K562 (cell line): ENCODE results near the gene E2F3. TPM values are rescaled to one million over a fixed set of nuclear protein-coding genes. Genes with fewer than 3 reads are reported as not detected.

Source experiments
- ILF3 ChIP-seq: fragments of 450-650 bp; IDR thresholded peaks from 2 replicates; pipeline ENCODE4 v1.6.1; 2018; ENCODE audit warnings: antibody characterized with exemption, mild to moderate bottlenecking, moderate library complexity, borderline replicate concordance
- JUND ChIP-seq, 2 experiments: IDR thresholded peaks; 2 replicates in 1 of 2; 3 replicates in 1 of 2; pipeline ENCODE4 v1.6.1; 2011; ENCODE audit warnings: borderline replicate concordance in 2 of 2, low read depth in 2 of 2, low read length in 2 of 2, improper control_type of control experiment in 1 of 2, missing biosample characterization in 1 of 2, missing genetic modification characterization in 1 of 2, missing genetic modification reagents in 1 of 2
- KAT7 ChIP-seq: sonication (generic); formaldehyde crosslinking; IDR thresholded peaks from 2 replicates; pipeline ENCODE4 v1.8.0; 2022; ENCODE audit warnings: missing genetic modification reagents, mild to moderate bottlenecking, borderline replicate concordance
- MAFK ChIP-seq: IDR thresholded peaks from 2 replicates; pipeline ENCODE4 v1.6.1; 2011; ENCODE audit warnings: low read length, improper control_type of control experiment
- NFXL1 ChIP-seq: fragments of 450-650 bp; formaldehyde crosslinking; IDR thresholded peaks from 2 replicates; pipeline ENCODE4 v1.4.0; 2021; ENCODE audit warnings: mild to moderate bottlenecking
- SIN3A ChIP-seq, 2 experiments: fragments of 150-350 bp in 1 of 2; IDR thresholded peaks; 2 replicates each; pipeline ENCODE4 v1.6.1; 2011 to 2016; ENCODE audit warnings: borderline replicate concordance in 2 of 2, low read depth in 2 of 2, low read length in 2 of 2, mild to moderate bottlenecking in 2 of 2, moderate library complexity in 2 of 2; ENCODE audit not compliant: control insufficient read depth in 1 of 2
- U2AF1 ChIP-seq: fragments of 200-400 bp; formaldehyde crosslinking; optimal IDR thresholded peaks from 2 replicates; pipeline ENCODE3; 2017; ENCODE audit warnings: mild to moderate bottlenecking, low read depth, low read length, moderate library complexity
- ZC3H4 ChIP-seq: sonication (generic); formaldehyde crosslinking; IDR thresholded peaks from 2 replicates; pipeline ENCODE4 v1.9.0; 2021; ENCODE audit warnings: missing genetic modification reagents, borderline replicate concordance
- ZFX ChIP-seq: sonication (generic); formaldehyde crosslinking; IDR thresholded peaks from 2 replicates; pipeline ENCODE4 v1.8.0; 2022; ENCODE audit warnings: mild to moderate bottlenecking, missing genetic modification reagents, moderate library complexity
- ZNF24 ChIP-seq: fragments of 450-650 bp; IDR thresholded peaks from 2 replicates; pipeline ENCODE4 v1.6.1; 2016
- ZNF57 ChIP-seq: fragments of 450-650 bp; formaldehyde crosslinking; IDR thresholded peaks from 2 replicates; pipeline ENCODE4 v1.4.0; 2020; ENCODE audit warnings: mild to moderate bottlenecking, moderate library complexity
- polyA plus RNA-seq, 8 experiments: library from polyadenylated mRNA; depleted of rRNA in 4 of 8; stranded (reverse) in 5 of 8; unstranded in 3 of 8; fragments of >200 nt; fragmentation: Nextera tagmentation in 2 of 8; fragmentation: Illumina TruSeq in 1 of 8; extraction: Ambion mirVana in 2 of 8; extraction: Trizol in 1 of 8; gene quantifications; 2 replicates each; pipeline versions ENCODE4 v1.2.1 to v1.2.3, GENCODE V29; 2011 to 2014; ENCODE audit warnings: inconsistent platforms in 1 of 8, missing spikeins in 1 of 8
- total RNA-seq, 7 experiments: library from RNA; depleted of rRNA in 6 of 7; stranded (reverse); fragments of >200 nt in 6 of 7; fragmentation: Illumina TruSeq in 2 of 7; extraction: Trizol in 2 of 7; gene quantifications; 2 replicates each; pipeline versions ENCODE4 v1.2.1 to v1.2.3, GENCODE V29; 2011 to 2021; ENCODE audit warnings: low replicate concordance in 1 of 7
- TF ChIP-seq, protein P1 (sequence below), 2 experiments: IDR thresholded peaks; 2 replicates each; pipeline ENCODE4 v1.6.1; 2012; ENCODE audit warnings: improper control_type of control experiment in 2 of 2, low read depth in 2 of 2, low read length in 2 of 2, borderline replicate concordance in 1 of 2
- TF ChIP-seq, protein P2 (sequence below): fragments of 250-450 bp; sonication (Bioruptor Pico); IDR thresholded peaks from 2 replicates; pipeline ENCODE4 v1.8.0; 2022; ENCODE audit warnings: inconsistent platforms, mild to moderate bottlenecking, moderate library complexity, borderline replicate concordance
- TF ChIP-seq, protein P3 (sequence below): sonication (generic); formaldehyde crosslinking; IDR thresholded peaks from 2 replicates; pipeline ENCODE4 v1.8.0; 2023; ENCODE audit warnings: mild to moderate bottlenecking, missing genetic modification reagents
- TF ChIP-seq, protein P4 (sequence below): sonication (generic); formaldehyde crosslinking; IDR thresholded peaks from 2 replicates; pipeline ENCODE4 v1.8.0; 2022; ENCODE audit warnings: mild to moderate bottlenecking, low read depth, missing genetic modification reagents
- TF ChIP-seq, protein P5 (sequence below): IDR thresholded peaks from 2 replicates; pipeline ENCODE4 v1.6.1; 2011; ENCODE audit not compliant: insufficient read length; ENCODE audit errors: extremely low read depth

Gene E2F3
- total and polyA plus RNA-seq, 9 of the 15 experiments (the other 6 are each of a cell fraction or from before 2014, with no cell fraction given): 11.1 to 44.7 (median 27.2) TPM

DNA sequence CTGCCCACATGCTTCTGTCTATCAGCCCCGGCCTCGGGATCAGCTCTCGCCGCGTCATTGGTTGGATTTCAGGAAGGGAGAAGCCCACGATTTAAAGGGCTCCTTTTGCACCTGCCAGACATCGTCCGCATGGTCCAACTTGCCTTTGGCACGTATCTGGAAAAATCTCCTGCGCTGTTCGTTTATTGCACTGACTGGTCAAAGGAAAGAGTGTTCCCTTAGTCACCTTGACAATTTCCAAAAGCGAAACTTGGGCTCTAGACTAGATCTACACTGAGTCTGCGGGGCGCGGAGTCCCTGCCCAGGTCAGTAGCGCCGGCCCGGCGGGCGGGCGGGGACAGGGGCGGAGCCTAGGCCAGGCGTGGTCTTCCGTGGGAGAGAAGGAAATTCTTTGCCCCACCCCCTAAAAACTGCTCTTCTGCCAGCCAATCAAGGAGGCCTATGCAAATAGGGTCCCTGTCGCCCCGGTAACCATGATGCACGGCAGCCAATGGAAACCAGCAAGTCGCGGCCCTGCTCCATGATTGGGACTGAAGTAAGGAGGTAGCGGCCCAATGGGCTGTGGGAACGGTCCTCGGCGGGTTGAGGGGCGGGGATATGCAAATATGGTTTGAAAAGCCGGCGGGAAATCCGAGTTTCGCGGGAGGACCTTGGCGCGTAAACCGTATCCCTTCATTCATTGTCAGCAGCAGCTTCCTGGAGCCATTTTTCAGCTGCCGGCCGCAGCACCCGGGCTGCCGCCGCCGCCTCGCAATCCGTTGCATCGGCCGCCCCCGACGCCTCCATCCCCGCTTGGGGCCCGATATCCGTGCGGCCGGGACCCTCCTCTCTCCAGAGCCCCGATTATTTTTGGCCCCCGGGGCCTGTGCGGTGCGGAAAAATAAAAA lies at the start of gene E2F3 (continued):
- TF ChIP-seq, protein P1, sequence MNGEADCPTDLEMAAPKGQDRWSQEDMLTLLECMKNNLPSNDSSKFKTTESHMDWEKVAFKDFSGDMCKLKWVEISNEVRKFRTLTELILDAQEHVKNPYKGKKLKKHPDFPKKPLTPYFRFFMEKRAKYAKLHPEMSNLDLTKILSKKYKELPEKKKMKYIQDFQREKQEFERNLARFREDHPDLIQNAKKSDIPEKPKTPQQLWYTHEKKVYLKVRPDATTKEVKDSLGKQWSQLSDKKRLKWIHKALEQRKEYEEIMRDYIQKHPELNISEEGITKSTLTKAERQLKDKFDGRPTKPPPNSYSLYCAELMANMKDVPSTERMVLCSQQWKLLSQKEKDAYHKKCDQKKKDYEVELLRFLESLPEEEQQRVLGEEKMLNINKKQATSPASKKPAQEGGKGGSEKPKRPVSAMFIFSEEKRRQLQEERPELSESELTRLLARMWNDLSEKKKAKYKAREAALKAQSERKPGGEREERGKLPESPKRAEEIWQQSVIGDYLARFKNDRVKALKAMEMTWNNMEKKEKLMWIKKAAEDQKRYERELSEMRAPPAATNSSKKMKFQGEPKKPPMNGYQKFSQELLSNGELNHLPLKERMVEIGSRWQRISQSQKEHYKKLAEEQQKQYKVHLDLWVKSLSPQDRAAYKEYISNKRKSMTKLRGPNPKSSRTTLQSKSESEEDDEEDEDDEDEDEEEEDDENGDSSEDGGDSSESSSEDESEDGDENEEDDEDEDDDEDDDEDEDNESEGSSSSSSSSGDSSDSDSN (IDR thresholded peaks at IDR 0.05; ENCODE audit: borderline replicate concordance in 1 of 2, low read depth in 2 of 2, low read length in 2 of 2): peak in 1 of 2 experiments; percentile 21; a peak in 2 of 4 replicates
- TF ChIP-seq, protein P2, sequence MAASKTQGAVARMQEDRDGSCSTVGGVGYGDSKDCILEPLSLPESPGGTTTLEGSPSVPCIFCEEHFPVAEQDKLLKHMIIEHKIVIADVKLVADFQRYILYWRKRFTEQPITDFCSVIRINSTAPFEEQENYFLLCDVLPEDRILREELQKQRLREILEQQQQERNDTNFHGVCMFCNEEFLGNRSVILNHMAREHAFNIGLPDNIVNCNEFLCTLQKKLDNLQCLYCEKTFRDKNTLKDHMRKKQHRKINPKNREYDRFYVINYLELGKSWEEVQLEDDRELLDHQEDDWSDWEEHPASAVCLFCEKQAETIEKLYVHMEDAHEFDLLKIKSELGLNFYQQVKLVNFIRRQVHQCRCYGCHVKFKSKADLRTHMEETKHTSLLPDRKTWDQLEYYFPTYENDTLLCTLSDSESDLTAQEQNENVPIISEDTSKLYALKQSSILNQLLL (CRISPR knock-in tag): no peak
- TF ChIP-seq ILF3 (peak; percentile 33; the same call in 1 of the 2 replicates), ZC3H4 (no peak), SIN3A (IDR thresholded peaks at IDR 0.05; ENCODE audit: borderline replicate concordance in 2 of 2, control insufficient read depth in 1 of 2, low read depth in 2 of 2, low read length in 2 of 2) (peak; percentile 97 to 99), KAT7 (peak; percentile 95; the same call in 1 of the 2 replicates), MAFK (no peak), NFXL1 (CRISPR knock-in tag) (no peak), U2AF1 (no peak), ZFX (CRISPR knock-in tag) (peak; percentile 70), ZNF57 (CRISPR knock-in tag) (no peak), ZNF24 (peak; percentile 96), JUND (IDR thresholded peaks at IDR 0.05; ENCODE audit: borderline replicate concordance, low read depth, low read length) (peak; percentile 5), JUND (tag; IDR thresholded peaks at IDR 0.05; ENCODE audit: borderline replicate concordance, low read depth, low read length) (no peak; the same call in 1 of the 3 replicates)
- TF ChIP-seq, protein P3, sequence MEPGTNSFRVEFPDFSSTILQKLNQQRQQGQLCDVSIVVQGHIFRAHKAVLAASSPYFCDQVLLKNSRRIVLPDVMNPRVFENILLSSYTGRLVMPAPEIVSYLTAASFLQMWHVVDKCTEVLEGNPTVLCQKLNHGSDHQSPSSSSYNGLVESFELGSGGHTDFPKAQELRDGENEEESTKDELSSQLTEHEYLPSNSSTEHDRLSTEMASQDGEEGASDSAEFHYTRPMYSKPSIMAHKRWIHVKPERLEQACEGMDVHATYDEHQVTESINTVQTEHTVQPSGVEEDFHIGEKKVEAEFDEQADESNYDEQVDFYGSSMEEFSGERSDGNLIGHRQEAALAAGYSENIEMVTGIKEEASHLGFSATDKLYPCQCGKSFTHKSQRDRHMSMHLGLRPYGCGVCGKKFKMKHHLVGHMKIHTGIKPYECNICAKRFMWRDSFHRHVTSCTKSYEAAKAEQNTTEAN: no peak
- TF ChIP-seq, protein P4, sequence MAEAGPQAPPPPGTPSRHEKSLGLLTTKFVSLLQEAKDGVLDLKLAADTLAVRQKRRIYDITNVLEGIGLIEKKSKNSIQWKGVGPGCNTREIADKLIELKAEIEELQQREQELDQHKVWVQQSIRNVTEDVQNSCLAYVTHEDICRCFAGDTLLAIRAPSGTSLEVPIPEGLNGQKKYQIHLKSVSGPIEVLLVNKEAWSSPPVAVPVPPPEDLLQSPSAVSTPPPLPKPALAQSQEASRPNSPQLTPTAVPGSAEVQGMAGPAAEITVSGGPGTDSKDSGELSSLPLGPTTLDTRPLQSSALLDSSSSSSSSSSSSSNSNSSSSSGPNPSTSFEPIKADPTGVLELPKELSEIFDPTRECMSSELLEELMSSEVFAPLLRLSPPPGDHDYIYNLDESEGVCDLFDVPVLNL (CRISPR knock-in tag): peak; percentile 99
- TF ChIP-seq, protein P5, sequence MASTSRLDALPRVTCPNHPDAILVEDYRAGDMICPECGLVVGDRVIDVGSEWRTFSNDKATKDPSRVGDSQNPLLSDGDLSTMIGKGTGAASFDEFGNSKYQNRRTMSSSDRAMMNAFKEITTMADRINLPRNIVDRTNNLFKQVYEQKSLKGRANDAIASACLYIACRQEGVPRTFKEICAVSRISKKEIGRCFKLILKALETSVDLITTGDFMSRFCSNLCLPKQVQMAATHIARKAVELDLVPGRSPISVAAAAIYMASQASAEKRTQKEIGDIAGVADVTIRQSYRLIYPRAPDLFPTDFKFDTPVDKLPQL: peak; percentile 89
